Fibroblast of lung (primary cell): ENCODE results near the gene GUCA1A.

Source experiments
- CTCF ChIP-seq, 2 donors: IDR thresholded peaks in 1 of 2; conservative IDR thresholded peaks in 1 of 2; 1 replicate in 1 of 2; 2 replicates in 1 of 2; pipeline ENCODE4 v1.5.1; 2011 to 2012; ENCODE audit warnings: low read length in 2 of 2, control low read depth in 1 of 2, inconsistent platforms in 1 of 2, low read depth in 1 of 2, mild to moderate bottlenecking in 1 of 2
- EZH2 ChIP-seq: IDR thresholded peaks from 2 replicates; pipeline ENCODE4 v1.5.1; 2012; ENCODE audit warnings: low read length, control low read depth, mild to moderate bottlenecking; ENCODE audit errors: missing control alignments

- TF ChIP-seq CTCF (conservative IDR thresholded peaks at IDR 0.05 in 1 of 2, IDR thresholded peaks at IDR 0.05 in 1 of 2; ENCODE audit: low read depth in 1 of 2, low read length in 2 of 2): no peak
- TF ChIP-seq EZH2: no peak
Observed at GRCh38 chr6:42158011-42158410, 15.2 kb upstream of the GUCA1A start.
